Mesendoderm (in vitro differentiated cells): Measurements from ENCODE around the gene TMEM178B.

ENCODE experiments used
- DNase-seq: peaks from one replicate; pipeline ENCODE4 v3.0.0; 2013
- H2AK5ac ChIP-seq: 2 replicates; pipeline ENCODE4 v1.6.1; 2013; ENCODE audit warnings: low read length, inconsistent platforms
- H2BK120ac ChIP-seq: 2 replicates; pipeline ENCODE4 v1.6.1; 2013; ENCODE audit warnings: low read depth, mild to moderate bottlenecking, low read length, moderate library complexity, mixed read lengths
- H2BK15ac ChIP-seq: replicated peaks from 2 replicates; pipeline ENCODE4 v1.6.1; 2013; ENCODE audit warnings: low read depth, mild to moderate bottlenecking, moderate library complexity
- H2BK5ac ChIP-seq: 2 replicates; pipeline ENCODE4 v1.6.1; 2013; ENCODE audit warnings: low read length, inconsistent platforms
- H3K18ac ChIP-seq: 2 replicates; pipeline ENCODE4 v1.6.1; 2013; ENCODE audit warnings: mild to moderate bottlenecking, low read length, mixed read lengths
- H3K23ac ChIP-seq: one replicate; pipeline ENCODE4 v1.6.1; 2013; ENCODE audit warnings: low read length
- H3K27ac ChIP-seq: 2 replicates; pipeline ENCODE4 v1.5.1; 2013; ENCODE audit warnings: low read depth, mild to moderate bottlenecking, inconsistent platforms, low read length, moderate library complexity
- H3K27me3 ChIP-seq: 2 replicates; pipeline ENCODE4 v1.6.1; 2013; ENCODE audit warnings: low read length, control low read depth, mild to moderate bottlenecking, inconsistent platforms; ENCODE audit not compliant: insufficient read depth, poor library complexity
- H3K36me3 ChIP-seq: 2 replicates; pipeline ENCODE4 v1.6.1; 2013; ENCODE audit warnings: low read length, inconsistent platforms; ENCODE audit not compliant: control insufficient read depth, insufficient read depth
- H3K4ac ChIP-seq: one replicate; pipeline ENCODE4 v1.6.1; 2013; ENCODE audit warnings: low read depth, mild to moderate bottlenecking, low read length, moderate library complexity
- H3K4me1 ChIP-seq: 2 replicates; pipeline ENCODE4 v1.6.1; 2013; ENCODE audit warnings: low read depth, low read length, inconsistent platforms; ENCODE audit not compliant: control insufficient read depth
- H3K4me2 ChIP-seq: 2 replicates; pipeline ENCODE4 v1.6.1; 2013; ENCODE audit warnings: low read length
- H3K4me3 ChIP-seq: 2 replicates; pipeline ENCODE4 v1.5.1; 2013; ENCODE audit warnings: mild to moderate bottlenecking, low read length
- H3K56ac ChIP-seq: one replicate; pipeline ENCODE4 v1.6.1; 2013; ENCODE audit warnings: low read length
- H3K79me1 ChIP-seq: 2 replicates; pipeline ENCODE4 v1.6.1; 2013; ENCODE audit warnings: low read length, inconsistent platforms
- H3K79me2 ChIP-seq: 2 replicates; pipeline ENCODE4 v1.6.1; 2013; ENCODE audit warnings: mild to moderate bottlenecking, low read length; ENCODE audit not compliant: control insufficient read depth, insufficient read depth
- H3K9ac ChIP-seq: 2 replicates; pipeline ENCODE4 v1.6.1; 2013; ENCODE audit warnings: low read length, inconsistent platforms
- H4K5ac ChIP-seq: one replicate; pipeline ENCODE4 v1.6.1; 2013; ENCODE audit warnings: low read length
- H4K8ac ChIP-seq: one replicate; pipeline ENCODE4 v1.6.1; 2013; ENCODE audit warnings: low read depth, mild to moderate bottlenecking, control low read depth, low read length, moderate library complexity
- WGBS: extraction: QIAGEN DNeasy Blood & Tissue Kit; methylation state at CpG from one replicate; pipeline ENCODE4 v1.1.7; 2013; ENCODE audit warnings: low lambda C conversion rate, missing lambda C conversion rate; ENCODE audit not compliant: insufficient coverage; ENCODE audit errors: extremely low coverage; 5-methylcytosine and 5-hydroxymethylcytosine counted together

Gene TMEM178B

DNA sequence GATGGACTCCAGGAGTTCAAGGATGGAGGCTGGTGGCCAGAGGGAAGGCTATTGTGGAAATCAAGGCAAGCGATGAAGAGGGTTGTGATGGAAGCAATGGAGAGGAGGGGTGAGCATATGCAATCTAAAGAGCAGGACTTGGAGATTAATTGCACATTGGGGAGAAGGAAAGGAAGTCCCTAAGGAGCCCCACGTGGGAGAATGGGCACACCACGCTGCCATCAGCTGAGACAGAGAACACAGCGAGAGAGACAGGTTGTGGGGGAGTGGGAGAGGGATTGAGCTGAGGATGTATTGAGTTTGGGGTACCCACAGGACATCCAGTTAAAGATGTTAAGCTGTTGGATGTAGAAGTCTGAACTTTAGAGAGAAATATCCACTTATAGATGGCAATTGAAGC lies 73.6 kb downstream of the TMEM178B start:
- Histone ChIP-seq H3K4me2 (no peak overlapping the region), H3K23ac (no peak overlapping the region), H3K4me3 (no peak overlapping the region), H2BK120ac (no peak overlapping the region), H4K8ac (no peak overlapping the region), H3K4ac (no peak overlapping the region), H2BK15ac (no peak overlapping the region), H3K79me1 (no peaks in the 10 kb centered on the region), H3K27me3 (no peaks in the 10 kb centered on the region), H4K5ac (no peak overlapping the region), H2AK5ac (no peak overlapping the region), H2BK5ac (no peak overlapping the region), H3K56ac (no peak overlapping the region), H3K18ac (no peak overlapping the region), H3K79me2 (no peaks in the 10 kb centered on the region), H3K9ac (no peak overlapping the region), H3K36me3 (no peaks in the 10 kb centered on the region), H3K4me1 (no peaks in the 10 kb centered on the region), H3K27ac (no peak overlapping the region)
- no CpG with 5 or more reads among the region's 4 CpGs for WGBS
- DNase-seq = no peak

DNA sequence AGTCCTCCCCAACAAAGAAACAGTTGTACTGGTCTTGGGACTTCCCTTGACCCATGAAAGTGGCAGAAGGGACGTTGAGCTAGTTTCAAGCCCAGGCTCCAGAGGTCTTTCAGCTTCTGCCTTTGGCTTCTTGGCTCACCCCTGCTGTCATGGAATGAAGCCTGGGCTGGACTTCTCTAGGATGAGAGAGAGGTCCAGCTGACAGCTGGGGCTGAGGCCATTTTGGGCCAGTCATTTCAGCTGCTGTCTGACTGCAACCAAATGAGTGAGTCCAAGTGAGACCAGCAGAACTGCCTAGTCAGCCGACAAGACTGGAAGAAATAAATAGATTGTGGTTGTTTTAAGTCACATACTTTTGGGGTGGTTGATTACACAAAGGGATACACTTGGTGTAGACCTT lies 76.6 kb downstream of the TMEM178B start:
- Histone ChIP-seq H3K27me3 (no peaks in the 10 kb centered on the region), H3K23ac (no peak overlapping the region), H3K36me3 (no peaks in the 10 kb centered on the region), H3K56ac (no peak overlapping the region), H3K79me2 (no peaks in the 10 kb centered on the region), H3K18ac (no peak overlapping the region), H3K79me1 (no peaks in the 10 kb centered on the region), H2BK15ac (no peak overlapping the region), H4K8ac (no peak overlapping the region), H2AK5ac (no peak overlapping the region), H2BK5ac (no peak overlapping the region), H3K27ac (no peak overlapping the region), H3K4me1 (no peaks in the 10 kb centered on the region), H4K5ac (no peak overlapping the region), H3K4me2 (no peak overlapping the region), H3K4ac (no peak overlapping the region), H3K4me3 (no peak overlapping the region), H2BK120ac (no peak overlapping the region), H3K9ac (no peak overlapping the region)
- WGBS = no CpG with 5 or more reads among the region's 2 CpGs
- DNase-seq = no peak

DNA sequence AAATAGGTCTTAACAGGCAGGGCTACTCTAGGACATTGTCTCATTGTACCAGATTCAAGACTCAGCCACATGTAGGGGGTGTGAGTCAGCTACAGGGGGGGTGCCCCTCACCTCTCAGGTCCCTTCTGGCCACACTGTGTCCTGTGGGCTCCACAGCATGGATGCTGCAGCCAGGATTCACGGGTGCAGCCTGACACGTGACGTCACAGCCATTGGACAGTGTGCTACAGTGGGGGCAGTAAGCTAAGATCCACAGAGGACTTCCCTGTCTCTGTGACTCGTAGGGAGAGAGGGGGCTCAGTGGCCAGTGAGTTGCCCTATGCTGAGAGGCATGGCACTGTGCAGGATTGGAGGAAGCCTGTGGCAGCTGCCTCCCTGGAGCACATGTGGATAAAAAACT lies 77.9 kb downstream of the TMEM178B start:
- no peaks in the 10 kb centered on the region for H3K4me1 ChIP-seq
- H4K5ac ChIP-seq = no peak overlapping the region

DNA sequence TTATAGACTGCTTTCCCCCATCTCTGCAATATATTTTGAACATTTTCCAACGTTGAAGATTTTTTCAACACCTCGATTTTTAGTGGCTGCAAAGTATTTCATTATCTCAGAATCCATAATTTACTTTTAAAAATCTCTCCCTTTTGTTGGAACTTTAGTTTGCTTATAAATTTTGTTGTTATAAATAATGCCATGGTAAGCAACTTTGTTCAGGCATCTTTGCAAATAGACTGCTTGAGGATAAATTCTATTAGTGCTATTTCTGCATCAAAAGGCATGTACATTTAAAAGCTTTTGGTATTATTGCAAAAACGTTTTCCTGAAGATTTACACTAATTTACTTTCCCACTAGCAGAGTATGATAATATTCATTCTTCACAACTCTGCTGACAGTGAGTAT lies 79.4 kb downstream of the TMEM178B start:
- H3K4me2 ChIP-seq = no peak overlapping the region
- no peak overlapping the region for H4K8ac ChIP-seq
- no peaks in the 10 kb centered on the region for H3K36me3 ChIP-seq
- no peak overlapping the region for H3K9ac ChIP-seq
- no peak overlapping the region for H2BK5ac ChIP-seq
- no peak overlapping the region for H2AK5ac ChIP-seq
- no peak overlapping the region for H3K56ac ChIP-seq
- no peaks in the 10 kb centered on the region for H3K27me3 ChIP-seq
- DNase-seq = no peak
- H2BK120ac ChIP-seq = no peak overlapping the region
- H3K79me1 ChIP-seq = no peaks in the 10 kb centered on the region
- H4K5ac ChIP-seq = no peak overlapping the region
- H3K27ac ChIP-seq = no peak overlapping the region
- no peak overlapping the region for H3K18ac ChIP-seq
- no peak overlapping the region for H3K23ac ChIP-seq
- no peak overlapping the region for H3K4me3 ChIP-seq
- no peak overlapping the region for H2BK15ac ChIP-seq
- no peaks in the 10 kb centered on the region for H3K4me1 ChIP-seq
- H3K79me2 ChIP-seq = no peaks in the 10 kb centered on the region
- no CpG with 5 or more reads among the region's 3 CpGs for WGBS
- H3K4ac ChIP-seq = no peak overlapping the region

More for the DNA sequence above, 77.9 kb downstream of the TMEM178B start:
- Histone ChIP-seq H3K56ac (no peak overlapping the region), H4K8ac (no peak overlapping the region), H3K36me3 (no peaks in the 10 kb centered on the region), H3K23ac (no peak overlapping the region), H3K4me2 (no peak overlapping the region), H2BK15ac (no peak overlapping the region), H2BK120ac (no peak overlapping the region), H3K79me2 (no peaks in the 10 kb centered on the region), H3K79me1 (no peaks in the 10 kb centered on the region), H2BK5ac (no peak overlapping the region), H3K18ac (no peak overlapping the region), H3K9ac (no peak overlapping the region), H3K27ac (no peak overlapping the region), H3K4me3 (no peak overlapping the region), H3K27me3 (no peaks in the 10 kb centered on the region), H2AK5ac (no peak overlapping the region), H3K4ac (no peak overlapping the region)
- no peak for DNase-seq
- WGBS = no CpG with 5 or more reads among the region's 4 CpGs

DNA sequence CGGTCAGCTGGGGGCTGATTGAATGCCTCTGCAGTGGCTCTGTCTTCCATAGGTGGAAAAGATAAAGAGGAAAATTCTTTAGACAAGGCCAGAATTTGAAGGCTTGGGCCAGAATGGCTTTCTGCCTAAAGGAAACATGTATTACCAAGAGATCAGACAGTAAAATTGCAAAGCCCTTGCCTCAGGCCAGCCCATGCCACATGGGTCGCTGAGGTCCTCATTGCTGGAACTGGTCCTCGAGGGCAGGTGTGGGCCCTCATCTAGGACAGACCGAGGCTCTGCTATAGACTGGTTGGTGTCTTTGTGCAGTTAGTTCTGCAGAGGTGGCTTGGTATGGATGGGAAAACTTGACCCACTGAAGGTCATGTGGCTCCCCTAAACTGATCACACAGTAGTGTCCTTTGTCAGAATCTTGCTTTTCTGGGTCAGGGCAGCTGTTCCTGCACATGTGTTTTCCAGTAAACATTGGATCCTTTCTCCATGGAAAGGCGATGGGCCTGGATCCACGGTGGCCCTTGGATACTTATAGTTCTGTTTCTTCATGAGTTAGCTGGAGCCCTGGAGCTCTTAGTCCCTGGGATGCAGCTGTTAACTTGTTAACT lies 80.4 kb downstream of the TMEM178B start:
- H2BK15ac ChIP-seq = no peak overlapping the region
- H3K9ac ChIP-seq = no peak overlapping the region
- DNase-seq = no peak
- no peaks in the 10 kb centered on the region for H3K4me1 ChIP-seq
- no peak overlapping the region for H4K8ac ChIP-seq
- H2BK120ac ChIP-seq = no peak overlapping the region
- no peak overlapping the region for H3K4ac ChIP-seq
- no peak overlapping the region for H2BK5ac ChIP-seq
- no peak overlapping the region for H3K4me2 ChIP-seq
- H2AK5ac ChIP-seq = no peak overlapping the region
- no peak overlapping the region for H4K5ac ChIP-seq
- no peak overlapping the region for H3K18ac ChIP-seq
- no peak overlapping the region for H3K56ac ChIP-seq
- WGBS = no CpG with 5 or more reads among the region's 6 CpGs
- H3K79me1 ChIP-seq = no peaks in the 10 kb centered on the region
- no peak overlapping the region for H3K4me3 ChIP-seq
- H3K79me2 ChIP-seq = no peaks in the 10 kb centered on the region
- no peaks in the 10 kb centered on the region for H3K27me3 ChIP-seq
- H3K27ac ChIP-seq = no peak overlapping the region
- H3K23ac ChIP-seq = no peak overlapping the region
- no peaks in the 10 kb centered on the region for H3K36me3 ChIP-seq

DNA sequence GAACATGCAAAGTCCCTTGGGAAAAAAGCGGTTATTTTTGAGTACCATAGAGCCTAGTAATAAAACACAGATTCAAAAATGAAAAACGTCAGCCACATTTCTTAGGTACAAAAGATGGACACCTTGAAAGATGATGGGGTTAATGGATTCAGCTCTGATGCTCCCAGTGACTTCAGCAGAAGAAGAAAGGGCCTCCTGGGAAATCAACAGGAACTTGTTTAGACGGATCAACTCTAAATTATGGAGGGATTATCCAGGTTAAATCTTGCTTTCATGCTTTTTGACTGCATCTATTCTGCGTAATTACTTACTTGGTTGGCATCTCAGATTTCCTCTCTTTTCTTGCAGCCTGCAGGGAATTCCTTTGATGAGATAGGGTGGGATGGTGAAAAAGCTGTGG lies 82.5 kb downstream of the TMEM178B start:
- Histone ChIP-seq H2BK5ac (no peak overlapping the region), H3K56ac (no peak overlapping the region), H3K36me3 (no peaks in the 10 kb centered on the region), H3K79me1 (no peaks in the 10 kb centered on the region), H2AK5ac (no peak overlapping the region), H2BK120ac (no peak overlapping the region), H3K27me3 (no peaks in the 10 kb centered on the region), H4K5ac (no peak overlapping the region), H2BK15ac (no peak overlapping the region), H3K23ac (no peak overlapping the region), H3K4me1 (no peaks in the 10 kb centered on the region), H3K27ac (no peak overlapping the region), H3K4me2 (no peak overlapping the region), H3K4ac (no peak overlapping the region), H3K79me2 (no peaks in the 10 kb centered on the region), H3K9ac (no peak overlapping the region), H3K18ac (no peak overlapping the region), H3K4me3 (no peak overlapping the region), H4K8ac (no peak overlapping the region)
- no peak for DNase-seq
- WGBS = no CpG with 5 or more reads among the region's 4 CpGs
